SH-SY5Y (cell line): ENCODE measurements around the gene UVRAG.

Experiments used
- GATA2 ChIP-seq: IDR thresholded peaks from 2 replicates; pipeline ENCODE4 v1.6.1; 2011; ENCODE audit warnings: mild to moderate bottlenecking, low read depth, low read length
- GATA3 ChIP-seq: IDR thresholded peaks from 2 replicates; pipeline ENCODE4 v1.6.1; 2011; ENCODE audit warnings: low read depth, mild to moderate bottlenecking, low read length, moderate library complexity

Gene UVRAG

GRCh38 chr11:76071090-76071489, 256.1 kb downstream of the UVRAG start:
- no peak for TF ChIP-seq GATA3
- no peak for TF ChIP-seq GATA2

GRCh38 chr11:76073724-76074123, 258.7 kb downstream of the UVRAG start:
- TF ChIP-seq GATA2, result no peak
- TF ChIP-seq GATA3, result no peak

- TF ChIP-seq GATA2 (no peak), GATA3 (no peak)
These were observed 259.4 kb downstream of the UVRAG start for GRCh38 chr11:76074148-76075095.

- no peak for TF ChIP-seq GATA3
- no peak for TF ChIP-seq GATA2
These were observed 260.7 kb downstream of the UVRAG start for GRCh38 chr11:76075716-76076115.

- TF ChIP-seq GATA3 (no peak), GATA2 (no peak)
These were observed 261.7 kb downstream of the UVRAG start for GRCh38 chr11:76076749-76077148.

- no peak for TF ChIP-seq GATA3
- TF ChIP-seq GATA2, result no peak
These were observed 262.7 kb downstream of the UVRAG start for GRCh38 chr11:76077575-76078150.

GRCh38 chr11:76083563-76084451, 268.8 kb downstream of the UVRAG start:
- TF ChIP-seq GATA3, result no peak
- no peak for TF ChIP-seq GATA2

GRCh38 chr11:76085270-76085669, 270.3 kb downstream of the UVRAG start:
- TF ChIP-seq GATA2, result no peak
- TF ChIP-seq GATA3, result no peak

GRCh38 chr11:76086743-76087635, 272.0 kb downstream of the UVRAG start:
- TF ChIP-seq GATA3 (no peak), GATA2 (no peak)

- TF ChIP-seq GATA3 (no peak), GATA2 (no peak)
These were observed 272.7 kb downstream of the UVRAG start for GRCh38 chr11:76087749-76088148.

GRCh38 chr11:76088511-76088910, 273.5 kb downstream of the UVRAG start:
- no peak for TF ChIP-seq GATA2
- no peak for TF ChIP-seq GATA3

- TF ChIP-seq GATA3, result no peak
- TF ChIP-seq GATA2, result no peak
These were observed 275.2 kb downstream of the UVRAG start for GRCh38 chr11:76090174-76090573.

GRCh38 chr11:76090821-76091220, 275.8 kb downstream of the UVRAG start:
- TF ChIP-seq GATA3, result no peak
- TF ChIP-seq GATA2, result no peak
